Astrocyte (in vitro differentiated cells and primary cell): ENCODE results near the gene PPP2R3A.

Source experiments
- CTCF ChIP-seq: IDR thresholded peaks from 2 replicates; pipeline ENCODE4 v1.5.1; 2011; ENCODE audit warnings: low read depth, mild to moderate bottlenecking, inconsistent platforms, low read length, moderate library complexity; ENCODE audit not compliant: insufficient read depth
- EZH2 ChIP-seq: IDR thresholded peaks from 2 replicates; pipeline ENCODE4 v1.6.1; 2012; ENCODE audit warnings: mild to moderate bottlenecking, low read length, inconsistent platforms; ENCODE audit not compliant: insufficient read depth

GRCh38 chr3:136120373-136121348 lies 155.1 kb downstream of the PPP2R3A start:
- TF ChIP-seq CTCF (no peak), EZH2 (no peak)
